CD4-positive, alpha-beta T cell treated with Interleukin-1 beta for 1 hour (primary cell): Measurements from ENCODE around the gene CXADR.

Source experiments
- DNase-seq, 2 donors: peaks; one replicate each; pipeline ENCODE4 v3.0.0-alpha.2; 2020 to 2022

Gene CXADR

DNA sequence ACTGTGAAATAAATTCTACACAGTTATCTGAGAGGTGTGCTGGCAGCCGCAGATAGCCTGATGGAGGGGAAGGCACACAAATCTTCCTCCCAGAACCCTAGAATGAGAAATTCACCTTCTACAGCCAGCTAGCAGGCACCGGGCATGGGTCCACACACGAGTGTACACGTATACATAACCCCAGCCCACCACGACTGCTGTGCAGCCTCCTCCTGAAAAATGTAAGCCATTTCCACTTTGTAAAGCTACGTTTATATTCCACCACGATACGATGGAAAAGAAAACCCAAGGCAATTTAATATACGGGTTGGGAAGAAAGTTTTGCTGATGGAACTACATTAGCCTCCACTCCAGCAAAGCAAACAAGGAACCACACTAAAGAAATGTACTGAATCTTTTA is 98.1 kb downstream of the CXADR start:
- DNase-seq = no peak

DNA sequence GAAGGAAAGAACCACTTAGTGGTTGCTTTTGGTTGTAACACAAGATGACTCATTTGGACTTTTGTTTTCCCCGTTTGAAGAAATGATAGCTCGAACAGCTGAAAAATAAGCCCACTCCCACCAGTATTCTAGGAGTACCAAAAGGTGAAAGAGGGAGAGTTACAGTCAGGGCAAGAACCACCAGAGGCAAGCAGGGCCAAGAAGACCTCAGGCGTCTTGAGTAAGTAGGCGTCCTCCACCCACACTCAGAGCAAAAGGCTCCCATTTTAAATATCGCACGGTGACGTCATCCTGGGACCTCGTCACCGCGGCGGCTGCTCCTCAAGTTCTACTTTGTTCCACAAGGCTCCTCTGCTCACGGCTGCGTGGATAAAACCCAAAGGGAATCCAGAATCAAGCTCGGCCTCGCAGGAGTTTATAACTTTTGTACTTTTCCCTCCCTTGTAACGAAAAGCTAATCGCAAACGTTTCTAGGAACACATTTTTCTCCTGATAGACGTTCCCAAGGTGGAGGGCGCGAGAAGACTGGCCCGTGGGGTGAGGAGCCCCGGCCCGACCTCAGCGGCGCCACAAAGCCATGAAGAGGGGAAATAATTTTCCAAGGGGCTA is 98.7 kb downstream of the CXADR start:
- peak; percentile 83 for DNase-seq

DNA sequence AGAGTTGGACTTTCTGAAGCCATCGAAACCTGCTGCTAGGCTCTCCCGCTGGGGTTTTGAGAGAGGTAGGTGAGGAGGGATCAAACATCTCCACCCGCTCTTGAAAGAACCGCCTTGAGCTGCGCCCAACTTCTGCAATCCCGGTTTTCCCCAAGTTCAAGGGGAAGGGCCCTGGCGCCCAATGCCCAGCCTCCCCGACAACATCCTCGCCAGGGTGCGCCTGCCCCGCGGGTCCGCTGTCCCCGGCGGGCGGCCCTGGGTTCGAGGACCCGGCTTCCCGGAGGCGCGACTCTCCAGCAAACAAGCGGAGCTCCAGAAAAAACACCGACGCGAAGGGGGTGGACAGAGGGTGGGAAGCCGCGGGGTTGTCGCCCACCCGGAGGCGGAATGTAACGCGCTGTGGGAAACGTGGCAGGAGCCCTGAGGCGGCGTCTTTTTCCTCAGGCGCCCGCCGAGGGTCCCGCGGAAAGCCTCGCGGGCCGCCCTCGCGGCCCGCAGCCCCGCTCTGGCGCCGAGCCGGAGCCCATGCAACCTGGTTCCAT is 99.3 kb downstream of the CXADR start:
- peak in 1 of 2 donors; percentile 54 for DNase-seq

DNA sequence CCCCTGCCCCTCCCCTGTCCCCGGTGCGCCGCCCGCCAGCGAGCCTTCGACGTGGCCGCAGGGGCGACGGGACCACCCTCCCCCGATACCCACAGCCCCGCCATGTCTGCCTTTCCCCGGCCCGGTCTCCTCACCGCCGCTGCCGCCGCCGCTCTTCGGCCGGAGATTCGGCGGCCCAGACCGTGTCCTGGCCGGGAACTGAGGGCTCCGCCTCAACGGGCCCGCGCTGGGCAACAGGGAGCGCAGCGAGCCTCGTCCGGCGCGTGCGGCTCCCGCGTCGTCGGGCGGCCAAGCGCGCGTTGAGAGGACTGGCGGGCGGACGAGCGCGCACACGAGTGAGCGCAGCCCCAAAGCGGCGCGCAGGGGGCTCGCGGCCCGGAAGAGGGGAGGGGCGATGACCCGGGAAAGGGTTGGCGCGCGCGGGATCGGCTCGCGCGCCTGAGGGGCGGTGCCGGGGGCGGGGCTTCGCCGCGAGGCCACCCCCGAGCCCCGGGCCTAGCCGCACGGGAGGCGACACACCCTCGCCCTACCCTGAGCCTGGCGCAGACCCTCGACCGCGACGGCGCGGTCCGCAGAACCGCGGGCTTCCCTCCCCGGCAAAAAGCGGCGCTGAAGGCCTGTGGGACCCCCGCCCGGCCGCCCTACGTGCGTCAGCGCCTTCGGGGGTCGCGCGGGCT is 99.9 kb downstream of the CXADR start, which contains the start of gene BTG3:
TSS of gene BTG3 (minus strand) at position 337 of the 677 bp plus-strand sequence. CDS start 3,757 bp downstream, outside the sequence.
- DNase-seq = peak; percentile 87

DNA sequence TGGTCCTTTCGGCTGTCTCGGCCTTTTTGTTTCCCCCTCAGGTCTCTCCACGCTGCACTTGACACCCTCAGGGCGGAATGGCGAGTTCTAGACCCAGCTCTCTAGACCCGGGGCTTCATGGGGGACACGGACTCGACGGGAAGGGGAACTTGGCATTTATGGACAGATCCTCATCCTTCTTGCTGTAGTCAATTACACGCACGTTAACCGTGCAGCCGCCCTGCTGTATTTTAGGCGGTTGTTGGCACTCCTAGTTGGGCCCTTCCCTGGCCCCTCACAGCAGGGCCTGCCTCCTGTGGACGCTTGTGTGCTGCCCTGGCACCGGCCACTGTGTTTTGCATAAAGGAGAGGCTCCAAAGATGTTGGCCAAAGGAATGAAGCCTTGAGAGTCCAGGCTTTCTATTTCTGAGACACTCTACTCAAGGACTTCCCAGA is 100.4 kb downstream of the CXADR start:
- peak in 1 of 2 donors; percentile 4 for DNase-seq

DNA sequence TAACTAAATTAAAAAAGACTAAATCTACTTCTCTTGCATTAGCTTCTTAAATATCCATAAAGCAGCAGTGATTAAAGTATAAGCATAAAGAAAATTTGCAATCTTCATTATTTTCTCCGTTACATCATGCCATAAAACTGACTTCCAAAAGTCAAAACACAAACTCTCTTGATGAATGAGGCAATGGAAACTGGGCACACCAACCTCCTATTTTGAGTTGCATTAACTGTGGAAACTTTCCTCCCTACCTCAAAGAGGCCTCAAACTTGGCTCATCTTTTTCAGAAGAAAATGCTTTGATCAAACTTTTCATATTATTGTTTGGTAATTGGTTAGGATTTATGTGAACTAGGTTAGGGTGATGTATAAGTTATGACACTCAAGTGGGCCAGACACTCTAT is 104.0 kb downstream of the CXADR start:
- DNase-seq = no peak

DNA sequence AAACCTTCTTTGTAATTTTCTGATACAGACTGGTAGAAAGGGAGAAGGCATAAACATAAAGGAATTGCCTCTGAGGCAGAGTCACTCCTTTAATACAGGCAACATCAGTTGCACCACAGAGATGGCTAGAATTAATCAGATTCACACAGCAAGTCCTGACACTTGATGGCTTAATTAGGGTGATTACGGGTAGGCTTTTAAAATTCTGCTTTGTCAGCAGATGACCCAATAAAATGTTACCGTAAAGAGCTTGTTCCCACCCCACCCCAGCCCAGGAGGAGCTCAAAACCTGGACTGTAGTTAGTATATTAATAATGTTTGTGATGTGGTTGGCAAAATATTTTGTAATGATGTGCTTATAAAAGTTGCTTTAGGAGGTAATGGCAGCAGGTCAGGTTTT is 109.2 kb downstream of the CXADR start:
- no peak for DNase-seq

DNA sequence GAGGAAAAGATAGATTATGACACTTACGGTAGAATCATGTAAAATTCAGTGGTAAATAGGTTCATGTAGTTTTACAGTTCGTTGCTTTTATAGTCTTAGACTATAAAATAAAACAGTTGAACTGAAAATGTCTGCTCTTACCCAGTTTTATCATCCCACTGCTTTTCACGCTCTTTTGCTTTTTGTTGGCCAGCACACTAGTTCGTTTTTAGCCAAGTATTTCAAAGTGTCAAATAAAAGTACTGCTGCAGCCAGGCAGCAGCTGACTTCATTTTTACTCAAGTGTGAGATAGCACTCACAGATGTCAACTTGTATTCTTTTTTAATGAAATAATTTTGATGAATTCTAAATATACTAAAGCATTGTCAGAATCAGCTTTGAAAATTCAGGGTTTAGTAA is 118.4 kb downstream of the CXADR start:
- DNase-seq = no peak

DNA sequence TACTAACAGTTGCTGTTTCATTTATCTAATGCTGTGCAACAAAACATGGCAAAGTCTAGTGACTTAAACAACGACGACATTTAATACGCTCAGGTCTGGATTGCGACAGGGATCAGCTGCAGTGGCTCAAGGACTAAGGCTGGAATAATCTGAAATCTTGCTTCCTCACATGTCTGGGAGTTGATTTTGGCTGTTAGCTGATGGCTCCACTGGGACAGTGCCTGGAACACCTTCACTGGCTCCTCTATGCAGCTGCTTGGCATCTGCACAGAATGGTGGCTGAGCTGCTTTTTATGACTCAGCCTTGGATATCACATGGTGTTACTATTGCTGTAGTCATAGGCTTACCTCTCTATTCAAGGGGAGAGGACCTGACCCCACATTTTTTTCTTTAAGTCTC is 123.9 kb downstream of the CXADR start:
- DNase-seq = no peak

DNA sequence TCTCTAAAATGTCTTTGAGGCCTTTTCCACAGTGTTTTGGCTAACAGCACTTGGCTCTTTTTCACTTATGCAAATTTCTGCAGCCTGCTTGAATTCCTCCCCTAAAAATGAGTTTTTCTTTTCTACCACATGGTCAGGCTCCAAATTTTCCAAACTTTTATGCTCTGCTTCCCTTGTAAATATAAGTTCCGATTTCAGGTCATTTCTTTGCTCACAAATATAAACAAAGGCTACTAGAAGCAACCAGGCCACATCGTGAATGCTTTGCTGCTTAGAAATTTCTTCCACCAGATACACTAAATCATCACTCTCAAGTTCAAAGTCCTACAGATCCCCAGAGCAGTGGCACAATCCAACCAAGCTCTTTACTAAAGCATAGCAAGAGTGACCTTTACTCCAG is 128.0 kb downstream of the CXADR start:
- no peak for DNase-seq
